Hematopoietic multipotent progenitor cell treated with erythropoietin and hydrocortisone succinate and interleukin-3 and kit ligand, for 17 days (in vitro differentiated cells): Measurements from ENCODE around the gene ZNF263.

Source experiments
- DNase-seq: peaks from one replicate; pipeline ENCODE4 v3.0.0-alpha.2; 2015; ENCODE audit warnings: low spot score

Gene ZNF263

GRCh38 chr16:3282730-3283542 lies at the start of gene ZNF263:
Gene ZNF263 (plus strand): TSS chr16:3283491. CDS start chr16:3283819, 328 bp downstream.
- peak; percentile 96 for DNase-seq

GRCh38 chr16:3234543-3234856 lies 48.8 kb upstream of the ZNF263 start:
- no peak for DNase-seq

GRCh38 chr16:3234857-3235561 lies 48.3 kb upstream of the ZNF263 start, which contains the start of gene ZNF200:
Gene ZNF200 (minus strand): TSS chr16:3235158. CDS start chr16:3233755, 1,403 bp downstream.
- DNase-seq = peak; percentile 94

- peak; percentile 31 for DNase-seq
Observed at GRCh38 chr16:3235856-3236669, 47.2 kb upstream of the ZNF263 start.

GRCh38 chr16:3241761-3242160 lies 41.5 kb upstream of the ZNF263 start:
- no peak for DNase-seq

- DNase-seq = no peak
Observed at GRCh38 chr16:3242709-3243108, 40.6 kb upstream of the ZNF263 start.

GRCh38 chr16:3243882-3244281 lies 39.4 kb upstream of the ZNF263 start:
- no peak for DNase-seq

- no peak for DNase-seq
Observed at GRCh38 chr16:3246002-3246401, 37.3 kb upstream of the ZNF263 start.

GRCh38 chr16:3246876-3247275 lies 36.4 kb upstream of the ZNF263 start:
- DNase-seq = no peak

GRCh38 chr16:3248596-3248995 lies 34.7 kb upstream of the ZNF263 start:
- no peak for DNase-seq

GRCh38 chr16:3249020-3249419 lies 34.3 kb upstream of the ZNF263 start:
- DNase-seq = no peak

- no peak for DNase-seq
Observed at GRCh38 chr16:3249451-3249850, 33.8 kb upstream of the ZNF263 start.

GRCh38 chr16:3252967-3253366 lies 30.3 kb upstream of the ZNF263 start:
- no peak for DNase-seq

GRCh38 chr16:3254309-3254708 lies 29.0 kb upstream of the ZNF263 start:
- no peak for DNase-seq

- no peak for DNase-seq
Observed at GRCh38 chr16:3256146-3256865, 27.0 kb upstream of the ZNF263 start, which contains the start of gene MEFV. Gene MEFV (minus strand): TSS chr16:3256633. CDS start chr16:3256587, 46 bp downstream.

GRCh38 chr16:3256866-3257465 lies 26.3 kb upstream of the ZNF263 start:
- no peak for DNase-seq

- DNase-seq = no peak
Observed at GRCh38 chr16:3259836-3260235, 23.5 kb upstream of the ZNF263 start.

- no peak for DNase-seq
Observed at GRCh38 chr16:3262517-3262916, 20.8 kb upstream of the ZNF263 start.

GRCh38 chr16:3264137-3265036 lies 18.9 kb upstream of the ZNF263 start:
- DNase-seq = peak; percentile 93

GRCh38 chr16:3266873-3267537 lies 16.3 kb upstream of the ZNF263 start:
- DNase-seq = peak; percentile 57
